A673 (cell line): Measurements from ENCODE around the gene ZNF496.

Source experiments
- EZH2 ChIP-seq: fragments of 200-600 bp; sonication (generic); IDR thresholded peaks from 2 replicates; pipeline ENCODE4 v1.6.1; 2017; ENCODE audit warnings: borderline replicate concordance, low read depth, mild to moderate bottlenecking, mixed read lengths, antibody characterized with exemption, low read length; ENCODE audit not compliant: poor library complexity, severe bottlenecking
- TF ChIP-seq, protein P1 (sequence below): fragments of 300-800, 200-600 bp; sonication (generic); conservative IDR thresholded peaks from 2 replicates; pipeline ENCODE4 v1.5.1; 2017; ENCODE audit warnings: low read depth, mild to moderate bottlenecking, antibody characterized with exemption, low read length, moderate library complexity, mixed read lengths

DNA sequence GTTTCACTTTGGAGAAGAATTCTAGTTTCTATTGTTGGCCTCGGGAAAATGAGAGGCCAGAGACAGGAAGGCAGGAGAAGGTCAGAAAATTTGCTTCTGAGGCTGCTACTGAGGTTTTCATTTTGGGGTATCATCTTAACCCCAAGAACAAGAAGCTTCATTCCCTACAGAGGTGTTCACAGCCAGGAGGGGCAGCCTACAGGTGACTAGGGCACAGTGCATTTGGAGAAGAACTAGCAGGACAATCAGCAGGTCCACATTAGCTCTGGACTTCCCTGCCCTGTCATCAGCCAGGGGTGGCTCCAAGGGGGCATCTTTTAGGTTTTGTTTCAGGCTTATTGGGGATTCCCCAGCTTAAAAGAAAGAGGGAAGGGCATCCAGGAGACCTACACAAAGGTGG is 12.1 kb upstream of the ZNF496 start:
- TF ChIP-seq, protein P1, sequence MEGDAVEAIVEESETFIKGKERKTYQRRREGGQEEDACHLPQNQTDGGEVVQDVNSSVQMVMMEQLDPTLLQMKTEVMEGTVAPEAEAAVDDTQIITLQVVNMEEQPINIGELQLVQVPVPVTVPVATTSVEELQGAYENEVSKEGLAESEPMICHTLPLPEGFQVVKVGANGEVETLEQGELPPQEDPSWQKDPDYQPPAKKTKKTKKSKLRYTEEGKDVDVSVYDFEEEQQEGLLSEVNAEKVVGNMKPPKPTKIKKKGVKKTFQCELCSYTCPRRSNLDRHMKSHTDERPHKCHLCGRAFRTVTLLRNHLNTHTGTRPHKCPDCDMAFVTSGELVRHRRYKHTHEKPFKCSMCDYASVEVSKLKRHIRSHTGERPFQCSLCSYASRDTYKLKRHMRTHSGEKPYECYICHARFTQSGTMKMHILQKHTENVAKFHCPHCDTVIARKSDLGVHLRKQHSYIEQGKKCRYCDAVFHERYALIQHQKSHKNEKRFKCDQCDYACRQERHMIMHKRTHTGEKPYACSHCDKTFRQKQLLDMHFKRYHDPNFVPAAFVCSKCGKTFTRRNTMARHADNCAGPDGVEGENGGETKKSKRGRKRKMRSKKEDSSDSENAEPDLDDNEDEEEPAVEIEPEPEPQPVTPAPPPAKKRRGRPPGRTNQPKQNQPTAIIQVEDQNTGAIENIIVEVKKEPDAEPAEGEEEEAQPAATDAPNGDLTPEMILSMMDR, result no peak
- no peak for TF ChIP-seq EZH2
